GM23338 (cell line): ENCODE measurements around the gene CD72. TPM values are rescaled to one million over a fixed set of nuclear protein-coding genes. Genes with fewer than 3 reads are reported as not detected.

Source experiments
- ATAC-seq: fragments of 200-7000 bp; cut with Tn5 transposase; 3 replicates; pipeline ENCODE4 v1.9.1; 2020
- DNase-seq: peaks from one replicate; pipeline ENCODE4 v3.0.0-alpha.2; 2015; ENCODE audit warnings: low spot score
- H2AFZ ChIP-seq: fragments of 200-600 bp; sonication (generic); 2 replicates; pipeline ENCODE4 v1.8.0; 2016; ENCODE audit warnings: antibody characterized with exemption, mild to moderate bottlenecking, moderate library complexity
- H3F3A ChIP-seq: fragments of 200-600 bp; sonication (generic); replicated peaks from 2 replicates; pipeline ENCODE4 v1.8.0; 2017; ENCODE audit warnings: antibody characterized with exemption, mixed run types, low read depth
- H3K27ac ChIP-seq: fragments of 200-600 bp; sonication (generic); 2 replicates; pipeline ENCODE4 v1.6.1; 2016; ENCODE audit warnings: low read depth
- H3K27me3 ChIP-seq: fragments of 200-600 bp; sonication (generic); 2 replicates; pipeline ENCODE4 v1.8.0; 2016; ENCODE audit warnings: mild to moderate bottlenecking, mixed run types, moderate library complexity; ENCODE audit not compliant: insufficient read depth
- H3K36me3 ChIP-seq: fragments of 200-600 bp; sonication (generic); 2 replicates; pipeline ENCODE4 v1.8.0; 2016; ENCODE audit warnings: mild to moderate bottlenecking; ENCODE audit not compliant: insufficient read depth
- H3K4me1 ChIP-seq: fragments of 200-600 bp; sonication (generic); 2 replicates; pipeline ENCODE4 v1.8.0; 2016; ENCODE audit warnings: mild to moderate bottlenecking, moderate library complexity; ENCODE audit not compliant: insufficient read depth
- H3K4me2 ChIP-seq: fragments of 200-600 bp; sonication (generic); 2 replicates; pipeline ENCODE4 v1.7.1; 2017; ENCODE audit warnings: mixed run types
- H3K4me3 ChIP-seq: fragments of 200-600 bp; sonication (generic); 2 replicates; pipeline ENCODE4 v1.6.1; 2016; ENCODE audit warnings: mixed run types
- H3K79me2 ChIP-seq: fragments of 200-600 bp; sonication (generic); replicated peaks from 2 replicates; pipeline ENCODE4 v1.8.0; 2017; ENCODE audit warnings: mild to moderate bottlenecking; ENCODE audit not compliant: insufficient read depth
- H3K9me2 ChIP-seq: fragments of 200-600 bp; sonication (generic); 2 replicates; pipeline ENCODE4 v1.8.0; 2017; ENCODE audit not compliant: insufficient read depth
- H4K20me1 ChIP-seq: fragments of 200-600 bp; sonication (generic); replicated peaks from 2 replicates; pipeline ENCODE4 v1.8.0; 2017; ENCODE audit warnings: mild to moderate bottlenecking; ENCODE audit not compliant: insufficient read depth
- H3K27ac Mint-ChIP-seq: 2 replicates; pipeline ENCODE4 v1.8.0; 2020; ENCODE audit warnings: inconsistent platforms, mild to moderate bottlenecking, moderate library complexity, mixed read lengths
- H3K27me3 Mint-ChIP-seq: 3 replicates; pipeline ENCODE4 v1.8.0; 2022; ENCODE audit warnings: low read depth, mild to moderate bottlenecking, moderate library complexity, mixed read lengths, inconsistent platforms; ENCODE audit not compliant: insufficient read depth, poor library complexity
- H3K36me3 Mint-ChIP-seq: 3 replicates; pipeline ENCODE4 v1.8.0; 2021; ENCODE audit warnings: low read depth, mild to moderate bottlenecking, inconsistent platforms, moderate library complexity, mixed read lengths
- H3K4me1 Mint-ChIP-seq: 3 replicates; pipeline ENCODE4 v1.8.0; 2020; ENCODE audit warnings: mild to moderate bottlenecking, inconsistent platforms, mixed read lengths
- H3K4me3 Mint-ChIP-seq: 3 replicates; pipeline ENCODE4 v1.8.0; 2021; ENCODE audit warnings: moderate library complexity, mild to moderate bottlenecking, inconsistent platforms, mixed read lengths
- H3K9me3 Mint-ChIP-seq: 3 replicates; pipeline ENCODE4 v1.8.0; 2020; ENCODE audit warnings: moderate library complexity, mild to moderate bottlenecking, inconsistent platforms, mixed read lengths
- EZH2phosphoT487 ChIP-seq: fragments of 200-600 bp; sonication (generic); IDR thresholded peaks from one replicate; pipeline ENCODE4 v1.8.1; 2018; ENCODE audit warnings: antibody characterized with exemption; ENCODE audit not compliant: unreplicated experiment
- POLR2AphosphoS5 ChIP-seq: IDR thresholded peaks from 2 replicates; pipeline ENCODE4 v1.6.1; 2016; ENCODE audit warnings: antibody characterized with exemption, low read depth
- ZNF462 ChIP-seq: fragments of 250-450 bp; sonication (Bioruptor Pico); IDR thresholded peaks from 2 replicates; pipeline ENCODE4 v1.5.0; 2020; ENCODE audit warnings: mild to moderate bottlenecking, moderate library complexity
- polyA plus RNA-seq: library from polyadenylated mRNA; unstranded; fragments of >200 nt; fragmentation: Nextera tagmentation; extraction: Ambion mirVana; gene quantifications from 2 replicates; pipeline ENCODE4 v1.2.1, GENCODE V29; 2016
- total RNA-seq: library from RNA; depleted of rRNA; stranded (reverse); fragments of >200 nt; shearing (Covaris generic); gene quantifications from 2 replicates; pipeline ENCODE4 v1.2.3, GENCODE V29; 2014
- TF ChIP-seq, protein P1 (sequence below): IDR thresholded peaks from 2 replicates; pipeline ENCODE4 v1.6.1; 2016; ENCODE audit warnings: antibody characterized with exemption

The CD72 gene
- total and polyA plus RNA-seq, 2 experiments from 2014 or later, result 4.7 to 4.8 TPM

DNA sequence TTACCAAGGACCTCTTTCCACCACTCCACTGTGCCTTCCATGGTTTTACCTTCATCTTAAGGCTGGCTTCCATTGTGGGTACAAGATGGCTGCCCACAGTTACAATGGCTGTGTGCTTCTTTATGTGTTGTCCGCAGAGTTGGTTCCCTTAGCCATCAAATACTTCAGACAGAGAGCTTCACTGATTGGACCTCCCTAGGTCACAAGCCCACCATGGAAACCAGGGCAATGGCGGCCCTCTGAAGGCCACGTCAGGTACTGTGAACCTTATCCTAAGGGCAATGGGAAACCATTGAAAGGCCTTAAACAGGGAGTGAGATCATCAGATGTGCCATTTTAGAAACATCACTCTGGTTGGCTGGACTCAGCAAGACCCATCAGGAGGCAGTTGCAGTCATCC, 49.7 kb upstream of the CD72 start (continued):
- TF ChIP-seq, protein P1, sequence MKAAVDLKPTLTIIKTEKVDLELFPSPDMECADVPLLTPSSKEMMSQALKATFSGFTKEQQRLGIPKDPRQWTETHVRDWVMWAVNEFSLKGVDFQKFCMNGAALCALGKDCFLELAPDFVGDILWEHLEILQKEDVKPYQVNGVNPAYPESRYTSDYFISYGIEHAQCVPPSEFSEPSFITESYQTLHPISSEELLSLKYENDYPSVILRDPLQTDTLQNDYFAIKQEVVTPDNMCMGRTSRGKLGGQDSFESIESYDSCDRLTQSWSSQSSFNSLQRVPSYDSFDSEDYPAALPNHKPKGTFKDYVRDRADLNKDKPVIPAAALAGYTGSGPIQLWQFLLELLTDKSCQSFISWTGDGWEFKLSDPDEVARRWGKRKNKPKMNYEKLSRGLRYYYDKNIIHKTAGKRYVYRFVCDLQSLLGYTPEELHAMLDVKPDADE, result no peak
- no peak for TF ChIP-seq POLR2AphosphoS5

- no peak overlapping the region for H3K4me3 ChIP-seq
- H4K20me1 ChIP-seq, result no peaks in the 10 kb centered on the region
- no peaks in the 10 kb centered on the region; the same call in 2 of the 3 replicates for H3K9me3 Mint-ChIP-seq
- H3K36me3 Mint-ChIP-seq, result peaks cover 19% of the 10 kb centered on the region
- peaks cover 7% of the 10 kb centered on the region; the same call in 1 of the 2 replicates for H3K36me3 ChIP-seq
- DNase-seq (no peak), ATAC-seq (no peak)
- H3K4me2 ChIP-seq, result no peak overlapping the region
- no peak overlapping the region for H2AFZ ChIP-seq
- no peak overlapping the region for H3K4me3 Mint-ChIP-seq
- peaks cover 28% of the 10 kb centered on the region for H3K4me1 Mint-ChIP-seq
- no peak for TF ChIP-seq ZNF462
- no peak for TF ChIP-seq EZH2phosphoT487
- peaks cover 8% of the 10 kb centered on the region; the same call in 1 of the 2 replicates for H3K79me2 ChIP-seq
- peaks cover 10% of the 10 kb centered on the region for H3K27me3 Mint-ChIP-seq
- H3K27ac ChIP-seq, result no peak overlapping the region
- 0 out of 2 replicates have a peak, but pooled peaks cover 13% of the 10 kb centered on the region for H3F3A ChIP-seq
- H3K27me3 ChIP-seq, result no peaks in the 10 kb centered on the region
- no peak overlapping the region for H3K27ac Mint-ChIP-seq
- H3K4me1 ChIP-seq, result peaks cover 15% of the 10 kb centered on the region
- H3K9me2 ChIP-seq, result peaks cover 12% of the 10 kb centered on the region
Observed at GRCh38 chr9:35666549-35666948, 48.3 kb upstream of the CD72 start.
